ENCODE results near the gene LRRK2. TPM values are rescaled to one million over a fixed set of nuclear protein-coding genes. Genes with fewer than 3 reads are reported as not detected.

The LRRK2 gene
- total RNA-seq, 1 experiment from 2014 or later: 3.1 TPM

GRCh38 chr12:40178701-40179100, 46.1 kb upstream of the LRRK2 start:
- TF ChIP-seq CTCF (conservative IDR thresholded peaks at IDR 0.05; ENCODE audit: low read depth, low read length) (no peak), EZH2 (IDR thresholded peaks at IDR 0.05; ENCODE audit: borderline replicate concordance, low read depth, low read length, poor library complexity, severe bottlenecking) (no peak)
- Histone ChIP-seq H3K36me3 (ENCODE audit: insufficient read depth, low read length, poor library complexity, severe bottlenecking) (no peaks in the 10 kb centered on the region), H3K27ac (ENCODE audit: low read depth, low read length, poor library complexity, severe bottlenecking) (no peak overlapping the region), H3K27me3 (replicated peaks; ENCODE audit: insufficient read depth, low read depth, low read length, poor library complexity) (no peaks in the 10 kb centered on the region), H3K4me3 (ENCODE audit: low read depth, low read length, poor library complexity, severe bottlenecking) (no peak overlapping the region), H3K4me1 (ENCODE audit: insufficient read depth, low read length, poor library complexity, severe bottlenecking) (no peaks in the 10 kb centered on the region), H3K9me3 (ENCODE audit: low read depth, low read length, poor library complexity, severe bottlenecking) (no peaks in the 10 kb centered on the region)
- ChIA-PET CTCF (no interaction called here), POLR2A (ENCODE audit: low non-redundant PET) (no interaction called here)
- intact Hi-C loops (cut with micrococcal nuclease; ENCODE audit: unreplicated experiment): no loop called here
- no TSS peak for BruUV-seq (replicated peaks)
- no peak for DNase-seq (ENCODE audit: low spot score)

GRCh38 chr12:40181490-40181889, 43.3 kb upstream of the LRRK2 start:
- H3K4me3 ChIP-seq (ENCODE audit: low read depth, low read length, poor library complexity, severe bottlenecking): no peak overlapping the region
- no peak for TF ChIP-seq CTCF (conservative IDR thresholded peaks at IDR 0.05; ENCODE audit: low read depth, low read length)
- TF ChIP-seq EZH2 (IDR thresholded peaks at IDR 0.05; ENCODE audit: borderline replicate concordance, low read depth, low read length, poor library complexity, severe bottlenecking): no peak
- no peaks in the 10 kb centered on the region for H3K27me3 ChIP-seq (replicated peaks; ENCODE audit: insufficient read depth, low read depth, low read length, poor library complexity)
- H3K4me1 ChIP-seq (ENCODE audit: insufficient read depth, low read length, poor library complexity, severe bottlenecking): no peaks in the 10 kb centered on the region
- no peak for DNase-seq (ENCODE audit: low spot score)
- H3K27ac ChIP-seq (ENCODE audit: low read depth, low read length, poor library complexity, severe bottlenecking): no peak overlapping the region
- no TSS peak for BruUV-seq (replicated peaks)
- POLR2A ChIA-PET (ENCODE audit: low non-redundant PET): no interaction called here
- no peaks in the 10 kb centered on the region for H3K36me3 ChIP-seq (ENCODE audit: insufficient read depth, low read length, poor library complexity, severe bottlenecking)
- intact Hi-C loops (cut with micrococcal nuclease; ENCODE audit: unreplicated experiment): no loop called here
- H3K9me3 ChIP-seq (ENCODE audit: low read depth, low read length, poor library complexity, severe bottlenecking): no peaks in the 10 kb centered on the region
- CTCF ChIA-PET: no interaction called here

- BruUV-seq (replicated peaks): no TSS peak
- CTCF ChIA-PET: no interaction called here
- no peak overlapping the region for H3K4me3 ChIP-seq (ENCODE audit: low read depth, low read length, poor library complexity, severe bottlenecking)
- no peak for DNase-seq (ENCODE audit: low spot score)
- intact Hi-C loops (cut with micrococcal nuclease; ENCODE audit: unreplicated experiment): no loop called here
- H3K27ac ChIP-seq (ENCODE audit: low read depth, low read length, poor library complexity, severe bottlenecking): no peak overlapping the region
- no peak for TF ChIP-seq CTCF (conservative IDR thresholded peaks at IDR 0.05; ENCODE audit: low read depth, low read length)
- no peaks in the 10 kb centered on the region for H3K27me3 ChIP-seq (replicated peaks; ENCODE audit: insufficient read depth, low read depth, low read length, poor library complexity)
- no peaks in the 10 kb centered on the region for H3K9me3 ChIP-seq (ENCODE audit: low read depth, low read length, poor library complexity, severe bottlenecking)
- POLR2A ChIA-PET (ENCODE audit: low non-redundant PET): no interaction called here
- H3K36me3 ChIP-seq (ENCODE audit: insufficient read depth, low read length, poor library complexity, severe bottlenecking): no peaks in the 10 kb centered on the region
- no peaks in the 10 kb centered on the region for H3K4me1 ChIP-seq (ENCODE audit: insufficient read depth, low read length, poor library complexity, severe bottlenecking)
Observed at GRCh38 chr12:40183715-40184114, 41.1 kb upstream of the LRRK2 start.

Data from A673 (cell line).